ENCODE data around the gene NTHL1.
"Not testable (repeated sequence)": the region's sequence is repeated elsewhere in the genome, so short reads cannot be mapped to it uniquely, and the experiment has no call there.

The NTHL1 gene

DNA sequence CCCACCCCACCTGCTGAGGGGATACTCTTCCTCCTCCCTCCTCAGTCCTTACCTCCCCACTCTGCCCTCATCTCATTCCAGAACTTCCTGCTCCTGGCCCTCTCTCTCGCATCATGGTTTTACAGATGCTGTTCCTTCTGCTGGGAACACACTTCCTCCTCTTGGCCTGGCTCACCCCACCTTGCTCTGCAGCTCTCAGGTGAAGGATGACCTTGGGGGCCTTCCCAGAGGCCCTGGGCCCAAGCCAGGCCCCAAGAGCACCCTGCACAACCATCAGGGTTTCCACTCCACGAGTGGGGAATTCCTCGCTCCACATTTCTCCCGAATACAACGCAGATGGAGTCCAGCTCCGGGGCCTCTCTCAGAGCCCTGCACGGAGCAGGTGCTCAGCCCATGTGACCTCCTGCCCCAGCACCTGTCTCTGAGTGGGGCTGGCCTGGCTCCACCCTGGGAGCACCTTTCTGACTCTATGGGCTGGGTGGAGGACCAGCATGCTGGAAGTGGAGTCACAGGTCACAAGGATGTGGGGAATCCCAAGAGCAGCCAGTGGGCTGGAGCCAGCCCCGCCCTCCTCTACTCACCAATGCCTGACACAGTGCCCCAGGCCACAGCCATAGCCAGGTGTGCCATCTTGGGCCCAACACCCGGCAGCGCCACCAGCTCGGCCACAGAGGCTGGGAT, 4.5 kb downstream of the NTHL1 start:
- no peak for DNase-seq (ENCODE audit: low read depth in 4 of 4, low spot score in 1 of 4)

DNA sequence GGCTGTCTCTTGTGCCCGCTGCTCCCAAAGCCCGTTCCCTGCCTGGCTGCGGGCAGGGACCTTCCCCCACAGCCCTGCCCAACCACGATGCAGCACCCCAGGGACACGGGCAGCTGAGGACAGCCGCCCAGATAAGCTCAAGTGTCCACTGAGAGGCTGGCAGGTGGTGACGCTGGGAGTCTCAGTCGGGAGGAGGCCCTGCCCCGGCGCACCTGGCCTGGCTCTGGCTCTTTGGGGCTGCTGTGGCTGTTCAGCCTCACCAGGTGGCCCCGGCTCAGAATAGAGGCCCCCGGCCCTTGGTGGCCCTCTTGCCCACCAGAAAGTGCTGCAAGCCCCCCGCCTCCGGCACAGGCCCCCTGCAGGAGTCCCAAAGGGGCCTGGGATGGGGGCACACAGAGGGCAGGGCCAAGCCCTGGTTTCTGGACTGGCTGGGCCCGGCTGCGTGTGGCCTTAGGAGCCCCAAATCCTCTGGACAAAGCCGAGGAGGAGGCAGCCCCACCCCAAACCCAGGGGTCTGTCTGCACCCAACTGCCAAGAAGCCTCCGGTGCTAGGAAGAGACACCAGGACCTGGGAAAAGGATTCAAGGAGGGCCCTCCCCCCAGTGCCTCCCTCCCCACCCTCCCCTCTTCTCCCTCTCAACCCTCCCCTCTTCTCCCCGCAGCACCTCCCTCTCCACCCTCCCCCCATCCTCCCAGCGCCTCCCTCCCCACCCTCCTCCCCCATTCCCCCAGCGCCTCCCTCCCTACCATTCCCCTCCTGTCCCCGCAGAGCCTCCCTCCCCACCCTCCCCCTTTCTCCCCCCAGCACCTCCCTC, 5.3 kb downstream of the NTHL1 start:
- DNase-seq (ENCODE audit: low read depth in 4 of 4, low spot score in 1 of 4): no peak

DNA sequence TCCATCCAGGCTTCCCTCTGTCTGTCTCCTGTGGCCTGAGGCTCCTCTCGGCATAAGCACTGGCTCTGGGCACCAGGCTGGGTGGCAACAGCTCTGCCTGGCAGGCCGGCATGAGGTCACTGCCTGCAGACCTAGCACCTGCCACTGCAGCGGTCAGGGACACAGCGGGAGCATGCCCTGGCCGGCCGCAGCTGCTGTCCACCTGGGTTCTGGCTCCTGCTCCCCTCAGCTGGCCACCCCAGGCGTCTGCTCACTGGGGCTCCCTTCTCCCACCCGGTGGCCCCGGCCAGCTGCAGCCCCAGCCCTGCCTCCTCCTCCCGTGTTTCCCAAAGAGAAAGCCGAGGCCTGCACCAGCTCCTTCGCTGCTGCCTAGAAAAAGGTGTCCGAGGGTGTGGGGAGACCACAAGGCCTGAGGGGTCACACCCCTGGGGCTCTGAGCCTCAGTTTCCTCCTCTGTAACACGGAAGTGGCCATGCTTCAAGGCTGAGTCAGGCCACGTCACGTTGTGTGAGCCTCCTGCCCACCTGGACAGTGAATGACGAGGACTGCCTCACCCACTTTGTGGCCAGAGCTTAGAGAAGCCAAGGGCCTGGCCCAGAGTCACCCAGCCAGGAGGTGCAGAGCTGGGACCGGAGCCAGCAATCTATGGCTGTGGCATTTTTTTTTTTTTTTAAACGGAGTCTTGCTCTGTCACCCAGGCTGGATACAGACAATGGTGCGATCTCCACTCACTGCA, 6.7 kb downstream of the NTHL1 start:
- DNase-seq (ENCODE audit: low read depth in 4 of 4, low spot score in 1 of 4): no peak

DNA sequence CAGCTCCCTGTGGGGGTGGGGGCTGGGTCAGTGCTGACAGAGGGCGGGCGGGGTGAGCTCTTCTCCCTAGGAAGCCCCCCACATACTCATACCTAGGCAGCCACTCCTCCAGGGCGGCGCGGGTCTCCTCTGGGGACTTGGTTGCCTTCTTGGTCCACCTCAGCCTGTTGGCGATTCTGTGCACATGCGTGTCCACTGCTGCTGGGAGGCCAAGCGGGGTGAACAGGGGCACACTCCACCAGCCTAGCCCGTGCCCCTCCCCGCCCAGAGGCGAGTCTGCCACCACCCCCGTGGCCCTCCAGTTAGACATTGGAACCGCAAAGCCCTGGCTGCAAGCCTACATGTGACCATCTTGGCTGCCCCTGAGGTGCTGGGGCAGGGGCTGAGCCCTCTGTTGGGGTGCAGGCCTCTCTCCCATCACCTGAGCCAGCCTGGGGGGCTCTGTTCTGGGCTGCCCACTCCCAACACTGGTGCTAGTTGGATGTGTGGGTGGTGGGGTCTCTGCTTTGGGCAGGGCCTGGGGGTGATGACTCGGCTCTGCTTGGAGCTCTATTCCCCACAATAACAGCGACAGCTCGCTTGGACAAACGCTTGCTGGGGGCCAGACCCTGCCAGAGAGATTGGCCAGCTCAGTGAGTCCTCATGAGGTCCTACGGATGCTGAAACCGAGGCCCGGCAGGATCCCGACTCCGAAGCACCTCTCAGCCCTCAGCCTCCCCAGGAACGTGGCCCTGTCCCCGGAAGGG, 7.4 kb downstream of the NTHL1 start:
- no peak for DNase-seq (ENCODE audit: low read depth in 4 of 4, low spot score in 1 of 4)

DNA sequence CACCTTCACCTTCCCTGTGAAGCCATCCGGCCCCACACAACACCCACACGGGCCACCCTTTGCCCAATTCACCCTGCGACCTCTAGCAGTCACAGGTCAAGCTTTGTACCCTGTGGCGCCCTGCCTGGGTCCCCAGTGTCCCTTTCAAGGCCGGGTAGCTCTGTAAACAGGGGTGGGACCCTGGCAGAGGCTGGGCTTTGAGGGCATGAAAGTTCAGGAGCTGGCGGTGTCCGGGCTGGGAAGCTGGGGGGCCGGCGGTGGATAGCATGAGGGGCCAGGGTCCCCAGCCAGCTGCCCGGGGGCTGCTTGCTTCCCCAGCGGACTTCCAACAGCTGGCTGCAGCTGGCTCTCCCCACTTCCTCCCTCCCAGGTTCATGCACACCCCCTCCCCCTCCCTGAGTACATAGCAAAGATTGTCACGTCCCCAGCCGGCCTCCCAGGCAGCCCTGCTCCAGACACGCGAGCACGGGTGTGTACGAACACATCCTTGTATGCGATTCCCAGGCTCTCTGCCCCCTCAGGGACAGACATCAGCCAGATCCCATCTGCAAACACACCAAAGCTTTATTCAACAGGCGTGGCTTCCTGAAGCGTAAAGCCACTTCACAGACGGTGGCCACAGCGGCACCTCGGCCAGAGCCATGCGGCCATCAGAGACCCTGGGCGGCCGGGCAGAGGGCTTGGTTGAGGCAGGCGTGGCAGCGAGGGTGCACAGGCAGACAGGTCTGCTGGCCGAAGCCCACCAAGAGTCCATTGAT, 8.2 kb downstream of the NTHL1 start:
- DNase-seq (ENCODE audit: low read depth in 4 of 4, low spot score in 1 of 4): no peak

DNA sequence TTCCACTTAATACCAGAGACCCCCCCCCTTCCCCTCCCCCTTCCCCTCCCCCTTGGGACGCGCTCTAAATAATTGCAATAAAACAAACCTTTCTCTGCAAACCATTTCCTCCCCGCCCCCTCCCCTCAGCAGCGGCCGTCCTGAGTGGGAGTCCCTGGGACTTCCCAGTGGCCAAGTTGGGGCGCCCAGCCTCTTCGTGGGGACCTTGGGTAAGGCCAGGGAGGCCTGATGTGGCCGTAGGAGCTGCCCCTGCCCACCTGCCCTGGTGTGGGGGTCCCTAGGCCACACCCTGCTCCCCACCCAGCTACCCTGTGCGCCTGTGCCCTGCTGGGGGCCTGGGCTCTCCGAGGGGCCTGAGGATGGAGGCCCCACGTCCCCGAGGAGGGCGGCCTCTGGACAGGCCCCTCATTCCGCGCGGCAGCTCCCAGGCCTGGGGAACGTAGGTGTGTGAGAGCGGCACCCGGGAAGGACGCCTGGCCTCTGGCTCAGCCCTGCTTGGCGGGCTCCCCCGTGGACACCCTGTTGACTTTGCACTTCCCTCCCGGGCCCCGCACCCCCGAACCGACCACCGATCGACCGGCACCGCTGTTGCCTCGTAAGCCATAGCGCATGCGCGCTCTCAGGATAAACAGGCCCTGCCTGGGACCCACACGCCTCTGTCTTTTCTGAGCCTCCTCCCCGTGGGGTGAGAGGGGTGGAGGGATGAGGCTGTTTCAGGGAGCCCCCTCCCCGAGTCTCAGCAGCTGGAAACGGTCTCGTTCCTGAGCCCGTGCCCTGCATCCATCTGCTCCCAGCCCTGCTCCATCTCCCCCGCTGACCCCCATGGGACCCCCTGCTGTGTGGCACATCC, 9.0 kb downstream of the NTHL1 start:
- no peak for DNase-seq (ENCODE audit: low read depth in 4 of 4, low spot score in 1 of 4)

DNA sequence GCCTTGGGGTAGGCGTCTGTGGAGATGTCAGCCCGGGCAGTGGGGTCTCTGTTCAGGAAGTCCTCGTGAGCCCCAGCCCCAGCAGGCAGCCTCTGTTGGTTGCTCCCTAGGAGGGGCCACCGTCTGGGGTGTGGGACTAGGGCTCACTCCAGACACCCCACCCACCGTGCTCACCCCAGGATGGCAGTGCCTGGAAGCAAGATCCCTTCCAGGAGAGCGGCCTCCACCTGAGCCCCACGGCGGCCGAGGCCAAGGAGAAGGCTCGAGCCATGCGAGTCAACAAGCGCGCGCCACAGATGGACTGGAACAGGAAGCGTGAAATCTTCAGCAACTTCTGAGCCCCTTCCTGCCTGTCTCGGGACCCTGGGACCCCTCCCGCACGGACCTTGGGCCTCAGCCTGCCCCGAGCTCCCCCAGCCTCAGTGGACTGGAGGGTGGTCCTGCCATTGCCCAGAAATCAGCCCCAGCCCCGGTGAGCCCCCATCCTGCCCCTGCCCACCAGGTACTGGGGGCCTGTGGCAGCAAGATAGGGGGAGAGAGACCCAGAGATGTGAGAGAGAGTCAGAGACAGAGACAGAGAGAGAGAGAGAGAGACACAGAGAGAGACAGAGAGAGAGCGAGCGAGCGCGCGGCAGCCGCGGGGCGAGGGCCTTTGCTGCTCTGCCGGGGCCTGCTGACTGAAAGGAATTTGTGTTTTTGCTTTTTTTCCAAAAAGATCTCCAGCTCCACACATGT, 9.8 kb downstream of the NTHL1 start:
- no peak for DNase-seq (ENCODE audit: low read depth in 4 of 4, low spot score in 1 of 4)

DNA sequence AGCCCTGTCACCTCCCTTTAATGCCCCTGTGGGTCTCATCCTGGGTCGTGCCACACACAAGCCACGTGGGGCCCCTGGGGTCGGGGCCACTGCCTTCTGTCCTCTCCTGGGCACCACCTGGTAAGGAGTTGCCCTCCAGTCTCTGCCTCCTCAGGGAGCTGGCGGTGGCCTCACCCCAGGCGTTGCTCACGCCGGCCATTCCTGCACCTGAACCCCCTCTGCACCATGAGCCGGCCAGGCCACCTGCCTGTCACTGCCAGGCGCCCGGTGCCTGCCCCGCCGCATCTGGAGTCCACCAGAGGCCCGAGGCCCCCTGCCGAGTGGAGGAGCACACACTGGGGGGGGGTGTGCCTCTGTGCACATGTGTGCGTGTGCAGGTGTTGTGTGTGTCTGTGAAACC, 10.5 kb downstream of the NTHL1 start:
- no peak for DNase-seq (ENCODE audit: low read depth in 4 of 4, low spot score in 1 of 4)

DNA sequence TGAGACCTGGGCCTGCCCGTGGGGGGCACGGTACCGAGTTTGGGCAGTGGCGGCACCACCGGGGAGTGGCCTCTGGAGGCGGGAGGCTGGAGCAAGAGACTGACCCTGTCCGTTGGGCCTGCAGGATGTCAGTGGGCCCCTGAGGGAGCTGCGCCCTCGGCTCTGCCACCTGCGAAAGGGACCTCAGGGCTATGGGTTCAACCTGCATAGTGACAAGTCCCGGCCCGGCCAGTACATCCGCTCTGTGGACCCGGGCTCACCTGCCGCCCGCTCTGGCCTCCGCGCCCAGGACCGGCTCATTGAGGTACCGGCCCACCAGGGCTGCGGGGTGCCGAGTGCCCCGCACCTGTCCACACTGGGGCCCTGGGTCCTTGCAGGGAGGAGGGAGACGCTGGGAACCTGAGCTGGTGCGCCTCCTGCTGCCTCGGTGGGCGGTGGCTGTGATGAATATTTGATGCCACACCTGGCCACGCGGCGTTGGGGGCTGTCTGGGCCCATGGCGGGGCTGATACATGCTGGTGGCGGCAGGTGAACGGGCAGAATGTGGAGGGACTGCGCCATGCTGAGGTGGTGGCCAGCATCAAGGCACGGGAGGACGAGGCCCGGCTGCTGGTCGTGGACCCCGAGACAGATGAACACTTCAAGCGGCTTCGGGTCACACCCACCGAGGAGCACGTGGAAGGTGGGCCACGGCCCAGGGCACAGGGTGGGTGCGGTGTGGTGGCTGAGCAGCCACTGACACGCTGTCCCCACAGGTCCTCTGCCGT, 11.3 kb downstream of the NTHL1 start:
- no peak for DNase-seq (ENCODE audit: low read depth in 4 of 4, low spot score in 1 of 4)

DNA sequence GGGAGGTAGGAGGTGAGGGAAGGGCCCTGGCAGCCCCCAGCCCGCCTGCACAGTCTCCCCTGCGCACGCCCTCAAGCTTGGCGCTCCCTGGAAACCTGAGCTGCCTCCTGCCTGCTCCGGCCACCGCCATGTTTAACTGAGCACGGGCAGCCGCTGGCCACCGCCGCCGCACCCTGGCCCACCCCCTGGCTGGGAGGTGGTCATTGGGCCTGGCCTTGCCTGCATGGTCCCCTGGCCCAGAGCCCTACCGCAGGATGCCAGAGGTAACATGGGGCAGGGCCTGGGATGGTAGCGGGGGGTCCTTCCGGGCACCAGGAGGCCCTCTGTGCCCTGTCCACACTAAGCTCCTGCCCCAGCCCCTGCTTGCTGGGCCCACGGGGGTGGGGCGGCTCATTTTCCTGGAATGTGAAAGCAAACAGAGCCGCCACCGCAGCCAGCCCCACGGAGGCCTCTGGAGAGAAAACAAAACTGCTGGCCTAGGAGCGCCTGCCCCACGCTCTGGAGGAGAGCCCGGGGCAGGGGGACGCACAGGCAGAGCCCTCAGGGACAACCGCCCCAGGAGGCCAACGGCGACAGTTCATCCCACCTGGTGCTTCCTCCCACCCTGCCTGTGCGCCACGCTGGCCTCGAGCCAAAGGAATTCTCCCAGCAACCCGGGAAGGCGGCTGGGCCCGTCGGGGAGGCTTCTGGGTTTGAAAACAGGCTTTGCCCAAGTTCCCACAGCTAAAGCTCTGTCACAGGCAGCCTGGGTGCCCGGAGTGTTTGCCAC, 12.0 kb downstream of the NTHL1 start:
- DNase-seq (ENCODE audit: low read depth in 4 of 4, low spot score in 1 of 4): no peak

DNA sequence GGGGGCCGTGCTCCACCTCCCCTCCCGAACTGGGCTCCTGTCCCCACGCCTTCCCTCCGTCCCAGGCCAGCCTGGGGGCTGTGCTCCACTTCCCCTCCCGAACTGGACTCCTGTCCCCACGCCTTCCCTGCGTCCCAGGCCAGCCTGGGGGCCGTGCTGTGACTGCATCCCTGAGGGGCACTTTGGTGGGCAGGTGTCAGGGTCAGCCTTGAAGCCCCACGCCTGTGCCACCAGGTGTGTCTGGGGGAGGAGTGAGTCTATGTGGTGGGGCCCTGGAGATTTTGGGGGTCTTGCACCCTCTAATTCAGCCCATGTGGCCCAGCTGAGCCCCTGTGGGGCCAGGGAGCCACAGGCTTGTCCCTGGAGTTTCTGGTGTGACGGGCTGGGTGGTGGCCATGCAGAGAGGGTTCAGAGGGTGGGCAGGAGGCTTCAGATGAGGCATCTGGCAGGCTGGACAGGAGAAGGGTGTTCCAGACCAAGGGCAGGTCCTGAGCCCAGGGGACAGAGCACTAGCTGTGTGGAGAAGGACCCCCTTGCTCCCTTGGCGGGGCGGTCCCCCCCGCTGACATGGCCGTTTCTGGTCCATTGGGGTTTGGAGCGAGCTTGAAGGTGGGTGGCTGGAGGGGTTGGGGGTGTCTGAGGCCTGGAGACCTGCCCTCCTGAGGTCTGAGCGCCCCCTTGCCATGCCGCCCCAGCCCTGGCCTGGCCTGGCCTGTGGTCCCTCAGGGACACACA, 12.8 kb downstream of the NTHL1 start:
- no peak for DNase-seq (ENCODE audit: low read depth in 4 of 4, low spot score in 1 of 4)

DNA sequence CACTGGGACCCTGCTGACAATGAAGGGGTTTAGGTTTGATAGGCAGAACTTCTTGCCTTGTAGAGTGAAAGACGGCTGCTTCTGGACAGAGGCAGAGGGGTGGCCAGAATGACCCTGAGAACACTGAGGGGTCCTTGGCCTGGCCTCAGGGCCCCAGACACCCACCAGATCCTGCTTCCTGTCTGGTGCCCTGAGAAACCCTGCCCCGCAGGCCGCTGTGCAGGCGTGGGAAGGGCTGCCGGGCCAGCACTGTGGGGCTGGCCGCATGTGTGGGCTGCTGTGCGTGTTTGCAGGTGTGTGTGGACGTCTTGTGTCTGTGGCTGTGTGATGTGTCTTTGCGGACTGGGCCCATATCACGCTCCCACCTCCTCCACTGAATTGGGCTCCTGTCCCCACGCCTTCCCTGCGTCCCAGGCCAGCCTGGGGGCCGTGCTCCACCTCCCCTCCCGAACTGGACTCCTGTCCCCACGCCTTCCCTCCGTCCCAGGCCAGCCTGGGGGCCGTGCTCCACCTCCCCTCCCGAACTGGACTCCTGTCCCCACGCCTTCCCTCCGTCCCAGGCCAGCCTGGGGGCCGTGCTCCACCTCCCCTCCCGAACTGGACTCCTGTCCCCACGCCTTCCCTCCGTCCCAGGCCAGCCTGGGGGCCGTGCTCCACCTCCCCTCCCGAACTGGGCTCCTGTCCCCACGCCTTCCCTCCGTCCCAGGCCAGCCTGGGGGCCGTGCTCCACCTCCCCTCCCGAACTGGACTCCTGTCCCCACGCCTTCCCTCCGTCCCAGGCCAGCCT, 13.5 kb downstream of the NTHL1 start:
- not testable (repeated sequence) for DNase-seq (ENCODE audit: low read depth in 4 of 4, low spot score in 1 of 4)

DNA sequence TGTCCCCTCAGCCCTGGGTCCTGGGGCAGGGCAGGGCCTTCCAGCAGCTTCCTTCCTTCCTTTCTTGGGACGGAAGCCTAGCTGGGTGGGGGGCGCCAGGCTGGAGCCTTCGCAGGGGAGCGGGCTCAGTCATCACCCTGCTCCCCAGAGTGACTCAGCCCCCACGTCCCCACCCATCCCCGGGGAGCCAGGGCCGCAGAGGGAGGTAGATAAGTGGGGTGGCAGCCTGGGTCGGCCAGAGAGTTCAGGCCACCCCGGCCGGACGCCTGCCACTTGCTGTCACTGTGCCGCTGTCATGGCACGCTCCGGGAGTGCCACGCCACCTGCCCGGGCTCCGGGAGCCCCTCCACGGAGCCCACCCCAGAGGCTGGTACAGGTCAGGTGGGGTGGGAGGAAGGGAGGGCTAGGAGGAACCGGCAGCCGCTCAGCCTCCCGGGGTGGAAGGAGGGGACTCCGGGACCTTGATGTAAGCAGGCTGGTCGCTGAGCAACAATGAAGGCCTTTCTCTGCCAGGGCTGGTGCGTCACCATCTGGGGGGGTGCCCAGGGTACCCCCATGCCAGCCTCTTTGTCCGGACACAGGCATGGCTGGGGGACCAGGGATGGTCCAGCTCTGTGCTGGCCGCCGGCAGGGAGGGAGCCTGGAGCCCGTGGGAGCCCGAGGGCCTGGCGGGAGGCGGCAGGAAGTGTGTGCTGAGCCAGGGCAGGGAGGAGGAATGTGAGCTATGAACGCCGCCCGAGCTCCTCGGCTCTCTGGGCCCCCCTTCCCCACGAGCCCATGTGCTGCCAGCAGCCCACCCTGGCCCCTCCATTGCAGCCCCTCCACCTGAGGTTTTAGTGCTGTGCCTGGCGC, 14.4 kb downstream of the NTHL1 start:
- no peak for DNase-seq (ENCODE audit: low read depth in 4 of 4, low spot score in 1 of 4)

DNA sequence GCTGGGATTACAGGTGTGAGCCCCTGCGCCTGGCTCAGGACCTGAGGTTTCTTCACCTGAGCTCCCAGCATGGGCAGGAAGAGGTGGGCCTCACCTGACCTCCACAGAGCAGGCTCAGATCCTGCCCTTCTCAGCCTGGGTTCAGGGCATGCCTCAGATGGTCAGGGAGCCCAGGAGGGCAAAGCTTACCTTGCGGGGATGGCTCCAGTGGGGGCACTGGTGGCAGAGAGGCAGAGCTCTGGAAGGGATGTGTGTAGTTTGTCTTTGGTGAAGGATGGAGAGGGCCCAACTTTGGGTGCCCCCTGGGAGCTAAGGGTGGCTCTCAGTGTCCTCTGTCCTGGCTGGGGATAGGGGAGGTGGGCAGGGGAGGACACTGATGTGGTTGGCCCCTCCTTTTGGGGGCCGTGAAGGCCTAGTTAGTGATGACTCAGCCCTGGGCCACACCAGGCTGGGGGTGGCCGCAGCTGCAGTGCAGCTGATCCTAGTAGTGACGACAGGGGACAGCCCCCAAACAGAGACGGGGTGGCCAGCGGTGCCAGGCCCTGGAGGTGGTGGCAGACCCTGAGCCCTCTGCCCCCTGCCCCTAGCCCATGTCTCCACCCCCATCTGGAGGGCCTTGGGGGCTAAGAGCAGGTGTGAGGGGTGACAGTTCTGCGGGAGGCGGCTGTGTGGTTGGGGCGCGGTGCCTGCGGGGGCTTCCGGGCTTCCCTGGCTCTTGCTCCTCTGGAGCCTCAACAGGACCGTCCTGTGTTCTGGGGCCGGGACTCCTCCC, 15.2 kb downstream of the NTHL1 start:
- no peak for DNase-seq (ENCODE audit: low read depth in 4 of 4, low spot score in 1 of 4)

All from stimulated activated CD4-positive, alpha-beta T cell treated with anti-CD3 and anti-CD28 coated beads, Interleukin-1b, Interleukin-23, amount 100 ng/mL, for 24 hours (primary cell).